ENCODE measurements around the gene DRD1.

The DRD1 gene

GRCh38 chr5:175422058-175422457 is 21.9 kb downstream of the DRD1 start:
- H3K4me3 ChIP-seq (replicated peaks; ENCODE audit: insufficient read depth, low read length): no peak overlapping the region
- TF ChIP-seq REST (IDR thresholded peaks at IDR 0.05; ENCODE audit: insufficient replicate concordance, low read depth) (no peak), SPI1 (IDR thresholded peaks at IDR 0.05; ENCODE audit: borderline replicate concordance, low read depth) (no peak), CTCF (IDR thresholded peaks at IDR 0.05; ENCODE audit: insufficient read depth, low read length) (no peak), GABPA (IDR thresholded peaks at IDR 0.05; ENCODE audit: low read depth) (no peak), POLR2AphosphoS5 (IDR thresholded peaks at IDR 0.05; ENCODE audit: low read depth) (no peak)
- H3K27ac ChIP-seq (replicated peaks): no peak overlapping the region
- no peak for DNase-seq (ENCODE audit: low read depth in 1 of 2, low spot score in 1 of 2)
- H3K27me3 ChIP-seq (ENCODE audit: insufficient read depth, poor library complexity, severe bottlenecking): no peaks in the 10 kb centered on the region

- DNase-seq (ENCODE audit: low read depth in 1 of 2, low spot score in 1 of 2): no peak
- H3K27me3 ChIP-seq (ENCODE audit: insufficient read depth, poor library complexity, severe bottlenecking): no peaks in the 10 kb centered on the region
- TF ChIP-seq GABPA (IDR thresholded peaks at IDR 0.05; ENCODE audit: low read depth) (no peak), SPI1 (IDR thresholded peaks at IDR 0.05; ENCODE audit: borderline replicate concordance, low read depth) (no peak), REST (IDR thresholded peaks at IDR 0.05; ENCODE audit: insufficient replicate concordance, low read depth) (no peak), CTCF (IDR thresholded peaks at IDR 0.05; ENCODE audit: insufficient read depth, low read length) (no peak), POLR2AphosphoS5 (IDR thresholded peaks at IDR 0.05; ENCODE audit: low read depth) (no peak)
- no peak overlapping the region for H3K27ac ChIP-seq (replicated peaks)
- H3K4me3 ChIP-seq (replicated peaks; ENCODE audit: insufficient read depth, low read length): no peak overlapping the region
Observed at GRCh38 chr5:175420383-175420782, 23.6 kb downstream of the DRD1 start.

- Histone ChIP-seq H3K27ac (replicated peaks) (no peak overlapping the region), H3K4me3 (replicated peaks; ENCODE audit: insufficient read depth, low read length) (no peak overlapping the region), H3K27me3 (ENCODE audit: insufficient read depth, poor library complexity, severe bottlenecking) (no peaks in the 10 kb centered on the region)
- no peak for DNase-seq (ENCODE audit: low read depth in 1 of 2, low spot score in 1 of 2)
- TF ChIP-seq POLR2AphosphoS5 (IDR thresholded peaks at IDR 0.05; ENCODE audit: low read depth): no peak
Observed at GRCh38 chr5:175418251-175418650, 25.7 kb downstream of the DRD1 start.

GRCh38 chr5:175417384-175417783 is 26.6 kb downstream of the DRD1 start:
- Histone ChIP-seq H3K27me3 (ENCODE audit: insufficient read depth, poor library complexity, severe bottlenecking) (peaks cover 3% of the 10 kb centered on the region), H3K27ac (replicated peaks) (no peak overlapping the region), H3K4me3 (replicated peaks; ENCODE audit: insufficient read depth, low read length) (no peak overlapping the region)
- TF ChIP-seq REST (IDR thresholded peaks at IDR 0.05; ENCODE audit: insufficient replicate concordance, low read depth): no peak
- TF ChIP-seq POLR2AphosphoS5 (IDR thresholded peaks at IDR 0.05; ENCODE audit: low read depth): no peak
- TF ChIP-seq GABPA (IDR thresholded peaks at IDR 0.05; ENCODE audit: low read depth): no peak
- DNase-seq (ENCODE audit: low read depth in 1 of 2, low spot score in 1 of 2): no peak

Measured in HL-60 (cell line).